ENCODE data around the gene COMMD3.
A peak's percentile ranks its signal among the peaks of the same experiment; 100 is the strongest.

COMMD3 gene

DNA sequence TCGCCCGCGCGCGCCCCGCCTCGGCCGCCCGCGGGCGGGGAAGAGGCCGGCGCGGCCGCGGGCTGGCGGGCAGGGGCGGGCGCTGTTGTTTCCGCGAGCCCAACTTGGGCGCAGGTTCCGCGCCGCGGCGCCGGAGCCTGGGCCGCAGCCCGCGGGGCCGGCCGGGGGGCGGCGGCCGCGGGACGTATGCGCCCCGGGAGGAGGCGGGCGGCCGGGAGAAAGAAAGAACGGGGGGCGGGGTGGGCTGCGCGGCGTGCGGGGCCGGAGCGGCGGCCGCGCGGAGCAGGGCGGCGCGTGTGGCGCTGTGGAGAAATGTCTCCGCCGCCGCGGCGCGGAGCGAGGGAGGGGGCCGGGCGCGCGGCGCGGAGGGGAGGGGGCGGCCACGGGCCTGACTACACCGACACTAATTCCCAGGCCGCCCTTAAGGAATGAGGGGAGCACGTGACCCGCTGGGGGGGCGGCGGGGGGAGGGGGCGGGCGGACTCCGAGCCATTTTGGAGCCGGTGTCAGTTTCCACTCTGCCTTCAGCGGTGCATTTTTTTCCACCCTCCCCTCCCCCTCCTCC lies 4.5 kb downstream of the COMMD3 start, which contains the start of gene BMI1:
TSS of gene BMI1 (plus strand) at position 509 of the 565 bp plus-strand sequence. CDS start 5,351 bp downstream, outside the sequence.
- peak; percentile 79 for DNase-seq

DNA sequence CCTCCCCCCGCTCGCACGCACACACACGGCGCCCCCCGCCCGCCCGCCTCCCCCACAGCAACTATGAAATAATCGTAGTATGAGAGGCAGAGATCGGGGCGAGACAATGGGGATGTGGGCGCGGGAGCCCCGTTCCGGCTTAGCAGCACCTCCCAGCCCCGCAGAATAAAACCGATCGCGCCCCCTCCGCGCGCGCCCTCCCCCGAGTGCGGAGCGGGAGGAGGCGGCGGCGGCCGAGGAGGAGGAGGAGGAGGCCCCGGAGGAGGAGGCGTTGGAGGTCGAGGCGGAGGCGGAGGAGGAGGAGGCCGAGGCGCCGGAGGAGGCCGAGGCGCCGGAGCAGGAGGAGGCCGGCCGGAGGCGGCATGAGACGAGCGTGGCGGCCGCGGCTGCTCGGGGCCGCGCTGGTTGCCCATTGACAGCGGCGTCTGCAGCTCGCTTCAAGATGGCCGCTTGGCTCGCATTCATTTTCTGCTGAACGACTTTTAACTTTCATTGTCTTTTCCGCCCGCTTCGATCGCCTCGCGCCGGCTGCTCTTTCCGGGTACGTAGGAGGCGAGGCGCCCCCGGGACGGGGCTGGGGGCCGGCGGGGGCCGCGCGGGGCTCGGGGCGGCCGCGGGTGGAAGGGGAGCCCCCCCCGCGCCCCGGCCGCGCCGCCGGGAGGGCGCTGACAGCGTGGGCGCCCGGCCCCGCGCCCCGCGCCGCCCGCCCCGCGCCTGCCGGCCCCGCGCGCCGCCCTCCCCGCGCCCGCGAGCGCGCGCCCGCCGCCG lies 5.2 kb downstream of the COMMD3 start:
- DNase-seq: peak; percentile 66

- DNase-seq: no peak
These were observed 5.9 kb downstream of the COMMD3 start for GRCh38 chr10:22321924-22322640.

DNA sequence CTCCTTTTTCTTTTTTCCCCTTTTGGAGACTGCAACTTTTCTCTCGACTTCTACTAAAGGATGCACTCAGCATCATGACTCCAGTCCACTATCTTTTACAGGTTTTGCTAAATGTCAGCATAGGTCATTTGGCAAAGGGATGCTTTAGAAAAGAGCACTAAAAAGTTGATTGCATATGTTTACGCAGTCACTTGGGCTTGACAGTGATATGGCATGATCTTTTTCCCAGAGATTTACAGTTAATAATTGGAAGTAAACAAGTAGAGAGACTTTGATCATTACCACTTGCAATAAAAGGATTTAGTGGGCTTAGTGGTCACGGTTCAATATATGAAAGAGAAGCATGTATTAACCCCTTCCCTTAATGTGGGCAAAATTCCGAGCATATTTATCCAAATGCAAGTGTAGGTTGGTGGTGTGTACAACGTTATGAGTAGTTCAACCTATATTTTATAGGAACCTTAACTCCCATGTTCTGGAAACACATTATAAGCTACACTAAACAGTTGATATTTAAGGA lies 6.5 kb downstream of the COMMD3 start:
- no peak for DNase-seq

GRCh38 chr10:22323538-22324305 lies 7.5 kb downstream of the COMMD3 start:
- DNase-seq: no peak

- DNase-seq: no peak
These were observed 8.2 kb downstream of the COMMD3 start for GRCh38 chr10:22324413-22324812.

- DNase-seq: no peak
These were observed 8.7 kb downstream of the COMMD3 start for GRCh38 chr10:22324893-22325271.

DNA sequence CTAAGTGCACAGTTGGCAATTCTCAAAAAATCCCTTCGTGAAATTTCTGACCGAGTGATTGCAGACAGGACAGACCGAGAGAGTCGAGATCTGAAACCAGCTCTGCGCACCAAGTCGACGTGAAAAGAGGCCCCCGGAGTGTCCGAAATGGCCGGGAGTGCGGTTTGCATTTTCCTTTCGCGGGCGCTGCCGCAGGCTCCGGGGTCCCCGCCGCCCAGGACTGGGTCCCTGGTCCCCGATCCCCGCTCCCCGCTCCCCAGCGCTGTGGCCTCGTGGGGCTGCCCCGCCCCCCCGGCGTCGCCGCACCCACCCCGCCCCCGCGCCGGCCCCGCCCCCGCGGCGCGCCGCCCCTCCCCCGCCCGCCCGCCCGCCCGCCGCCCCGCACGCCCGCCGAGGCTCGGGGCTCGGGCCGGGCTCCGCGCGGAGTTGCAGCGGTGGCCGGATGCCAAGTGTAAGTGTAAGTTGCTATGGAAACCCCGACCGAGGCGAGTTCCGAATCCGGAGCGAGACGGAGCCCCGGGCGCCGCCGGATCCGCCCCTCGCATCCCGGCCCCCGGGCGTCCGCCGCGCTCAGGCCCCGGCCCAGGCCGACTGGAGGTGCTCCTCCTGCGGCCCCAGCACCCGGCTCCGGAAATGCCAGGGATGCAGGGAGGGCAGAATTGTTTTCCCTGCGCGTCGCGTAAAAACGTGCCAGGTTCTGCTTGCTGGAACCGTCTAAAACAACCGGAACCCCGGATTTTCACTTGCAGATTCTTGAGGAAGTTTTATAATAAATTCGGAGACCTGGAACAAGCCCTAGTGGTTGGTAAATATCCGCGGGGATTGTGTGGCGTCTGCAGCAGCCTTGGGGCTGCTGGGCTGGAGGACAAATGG lies 9.3 kb downstream of the COMMD3 start:
- DNase-seq: peak; percentile 87

DNA sequence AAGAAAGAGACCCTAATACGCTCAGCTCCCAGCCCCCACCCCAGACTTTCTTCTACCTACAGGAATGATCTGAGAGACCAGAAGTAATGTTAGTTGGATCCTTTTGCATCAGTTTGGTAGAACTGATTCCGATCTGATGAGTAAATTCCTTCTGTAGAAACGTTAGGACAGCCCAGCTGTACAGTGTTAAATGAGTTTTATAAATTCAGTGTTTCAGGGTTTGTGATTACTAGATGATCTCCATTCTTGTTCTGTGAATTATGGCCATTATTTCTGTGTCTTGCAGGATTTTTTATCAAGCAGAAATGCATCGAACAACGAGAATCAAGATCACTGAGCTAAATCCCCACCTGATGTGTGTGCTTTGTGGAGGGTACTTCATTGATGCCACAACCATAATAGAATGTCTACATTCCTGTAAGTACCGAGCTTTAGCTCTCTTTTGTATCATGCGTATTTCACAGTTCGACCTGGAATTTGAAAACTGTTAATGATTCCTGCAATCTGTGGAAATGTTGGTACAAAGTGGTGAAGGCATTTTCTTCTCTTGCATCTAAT lies 10.0 kb downstream of the COMMD3 start:
- DNase-seq: no peak

- no peak for DNase-seq
These were observed 13.0 kb downstream of the COMMD3 start for GRCh38 chr10:22329150-22329549.

GRCh38 chr10:22332116-22332692 lies 16.0 kb downstream of the COMMD3 start:
- DNase-seq: no peak

- DNase-seq: peak; percentile 60
These were observed 17.2 kb downstream of the COMMD3 start for GRCh38 chr10:22333167-22333974.

- DNase-seq: no peak
These were observed 17.7 kb downstream of the COMMD3 start for GRCh38 chr10:22333975-22334282.

DNA sequence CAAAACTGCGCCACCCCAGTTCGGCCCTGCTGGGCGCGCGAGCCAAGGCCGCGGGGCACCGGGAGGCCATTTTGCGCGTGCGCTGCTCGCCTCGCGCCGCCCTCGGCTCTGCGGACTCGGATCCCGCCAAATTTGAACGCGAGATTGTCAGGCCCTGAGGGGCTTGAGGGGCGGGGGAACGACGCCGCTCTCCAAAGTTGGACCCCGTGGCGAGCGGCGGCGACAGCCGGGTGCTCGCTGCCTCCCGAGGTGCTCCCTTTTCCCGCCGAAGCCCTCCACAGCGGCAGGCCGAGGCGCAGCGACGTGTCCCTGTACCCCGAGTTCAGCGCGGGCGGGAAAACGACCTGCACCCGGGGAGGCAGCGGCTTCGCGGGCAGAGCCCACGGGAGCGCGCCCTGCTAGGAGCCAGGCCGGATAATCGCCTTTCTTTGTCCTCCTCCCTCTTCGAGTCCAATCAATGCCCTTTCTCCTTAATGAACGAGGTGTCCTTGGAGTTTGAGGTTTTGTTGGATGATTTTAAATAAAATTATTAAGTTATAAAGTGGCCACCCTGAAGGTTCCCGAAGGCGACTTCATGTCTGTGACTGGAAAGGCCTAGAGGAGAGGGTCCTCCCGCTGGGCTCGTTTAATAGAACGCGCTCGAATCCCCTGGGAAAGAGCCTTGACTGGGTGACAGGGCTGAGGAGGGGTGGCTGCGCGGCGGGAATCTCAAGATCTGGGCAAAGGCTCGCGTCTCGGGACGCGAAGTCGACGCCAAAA lies 18.4 kb downstream of the COMMD3 start:
- no peak for DNase-seq

DNA sequence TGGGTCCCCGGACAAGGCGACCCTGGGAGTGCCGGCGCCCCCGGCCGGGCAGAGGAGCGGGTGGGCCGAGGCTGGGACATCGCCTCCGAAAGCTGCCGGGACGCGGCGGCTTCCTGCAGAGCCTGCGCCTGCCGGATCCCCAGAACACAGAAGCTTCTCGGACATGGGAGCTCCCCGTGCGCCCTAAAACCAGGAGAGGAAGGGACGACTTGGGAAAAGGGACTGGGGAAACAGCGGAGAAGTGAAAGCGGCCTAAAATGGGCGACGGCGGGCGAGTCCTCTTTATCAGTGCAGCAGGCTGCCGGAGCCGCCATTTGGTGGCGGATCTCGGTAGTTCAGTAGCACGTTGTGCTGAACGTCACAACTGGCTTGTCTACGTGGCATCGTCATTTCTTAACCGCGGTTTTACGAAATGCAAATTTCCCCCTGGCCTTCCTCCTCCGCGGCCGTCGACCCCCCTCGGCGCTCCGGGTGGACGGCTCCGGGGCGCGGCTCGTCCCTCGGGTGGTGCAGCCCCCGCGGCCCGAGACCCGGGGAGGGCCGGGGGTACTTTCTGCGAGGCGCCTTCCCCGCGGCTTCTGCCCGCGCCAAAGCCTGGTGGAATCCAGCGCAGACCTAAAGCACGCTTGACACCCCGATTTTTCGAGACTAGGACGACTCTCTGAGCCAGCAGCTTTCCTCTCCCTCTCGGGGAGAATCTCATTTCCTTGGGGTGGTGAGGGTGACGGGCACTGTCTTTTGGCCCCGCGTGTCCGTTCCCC lies 19.2 kb downstream of the COMMD3 start:
- DNase-seq: peak; percentile 84

- no peak for DNase-seq
These were observed 22.2 kb downstream of the COMMD3 start for GRCh38 chr10:22338185-22338900.

- no peak for DNase-seq
These were observed 22.7 kb downstream of the COMMD3 start for GRCh38 chr10:22338931-22339330.

DNA sequence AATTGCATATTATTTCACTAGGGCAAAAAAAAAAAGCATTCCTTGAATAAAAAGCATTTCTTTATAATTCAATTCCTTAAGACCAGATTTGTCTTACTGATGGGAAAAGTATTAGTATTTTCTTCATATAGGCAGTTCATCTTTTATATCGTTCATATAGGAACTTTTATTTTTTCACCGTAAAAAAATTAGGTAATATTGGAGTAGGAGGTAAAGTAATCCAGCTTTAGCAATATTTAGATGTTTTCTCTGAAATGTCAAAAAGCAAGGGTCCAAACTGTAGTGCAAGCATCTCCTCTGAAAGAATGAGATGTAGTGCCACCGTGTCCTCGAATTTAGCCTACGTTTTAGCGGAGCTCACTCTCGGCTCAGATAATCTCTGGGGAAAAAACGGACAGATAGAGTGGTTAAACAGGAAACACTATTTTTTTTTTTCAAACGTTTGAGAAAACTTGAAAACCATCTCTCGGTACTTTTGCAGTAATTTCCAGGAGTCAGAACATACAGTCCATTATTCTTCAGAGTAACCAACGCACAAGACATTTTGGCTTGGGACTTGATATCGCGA lies 23.7 kb downstream of the COMMD3 start:
- DNase-seq: no peak

All from CD4-positive, alpha-beta T cell treated with Interleukin-10 for 1 hour (primary cell).